ENCODE data around the gene TMEM245. TPM values are rescaled to one million over a fixed set of nuclear protein-coding genes. Genes with fewer than 3 reads are reported as not detected.
"Not testable (repeated sequence)": the region's sequence is repeated elsewhere in the genome, so short reads cannot be mapped to it uniquely, and the experiment has no call there.

Gene TMEM245
- total RNA-seq, 1 donor from 2014 or later: 34.2 TPM

DNA sequence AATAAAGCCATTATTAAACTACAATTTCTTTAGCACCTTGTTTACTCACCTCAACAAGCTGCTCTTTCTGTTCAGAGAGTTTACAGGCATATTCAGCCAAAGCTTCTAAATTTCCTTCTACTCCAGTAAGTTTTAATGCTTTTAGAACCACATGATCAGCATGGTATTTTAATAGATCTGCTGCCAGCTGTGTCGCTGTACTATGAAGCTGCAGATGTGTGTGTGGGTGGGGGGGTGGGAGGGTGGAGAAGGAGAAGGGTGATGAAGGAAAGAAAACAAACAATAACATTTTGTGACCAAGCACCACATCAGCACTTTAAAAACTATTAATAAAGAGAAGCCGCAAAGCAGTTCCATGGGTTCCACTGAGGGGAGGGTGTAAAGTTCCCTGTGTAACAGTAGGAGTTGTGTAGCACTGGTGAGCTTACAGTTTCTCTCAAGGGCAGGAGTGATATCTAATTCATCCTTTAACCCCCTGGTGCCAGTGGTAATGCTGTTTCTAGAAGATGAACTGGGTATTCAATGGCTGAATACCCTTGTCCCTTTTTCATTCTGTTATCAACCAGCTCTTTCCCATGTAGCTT, 147.0 kb downstream of the TMEM245 start:
- TF ChIP-seq, protein P1, sequence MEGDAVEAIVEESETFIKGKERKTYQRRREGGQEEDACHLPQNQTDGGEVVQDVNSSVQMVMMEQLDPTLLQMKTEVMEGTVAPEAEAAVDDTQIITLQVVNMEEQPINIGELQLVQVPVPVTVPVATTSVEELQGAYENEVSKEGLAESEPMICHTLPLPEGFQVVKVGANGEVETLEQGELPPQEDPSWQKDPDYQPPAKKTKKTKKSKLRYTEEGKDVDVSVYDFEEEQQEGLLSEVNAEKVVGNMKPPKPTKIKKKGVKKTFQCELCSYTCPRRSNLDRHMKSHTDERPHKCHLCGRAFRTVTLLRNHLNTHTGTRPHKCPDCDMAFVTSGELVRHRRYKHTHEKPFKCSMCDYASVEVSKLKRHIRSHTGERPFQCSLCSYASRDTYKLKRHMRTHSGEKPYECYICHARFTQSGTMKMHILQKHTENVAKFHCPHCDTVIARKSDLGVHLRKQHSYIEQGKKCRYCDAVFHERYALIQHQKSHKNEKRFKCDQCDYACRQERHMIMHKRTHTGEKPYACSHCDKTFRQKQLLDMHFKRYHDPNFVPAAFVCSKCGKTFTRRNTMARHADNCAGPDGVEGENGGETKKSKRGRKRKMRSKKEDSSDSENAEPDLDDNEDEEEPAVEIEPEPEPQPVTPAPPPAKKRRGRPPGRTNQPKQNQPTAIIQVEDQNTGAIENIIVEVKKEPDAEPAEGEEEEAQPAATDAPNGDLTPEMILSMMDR (IDR thresholded peaks at IDR 0.05; ENCODE audit: insufficient read depth, low read length, severe bottlenecking): no peak

DNA sequence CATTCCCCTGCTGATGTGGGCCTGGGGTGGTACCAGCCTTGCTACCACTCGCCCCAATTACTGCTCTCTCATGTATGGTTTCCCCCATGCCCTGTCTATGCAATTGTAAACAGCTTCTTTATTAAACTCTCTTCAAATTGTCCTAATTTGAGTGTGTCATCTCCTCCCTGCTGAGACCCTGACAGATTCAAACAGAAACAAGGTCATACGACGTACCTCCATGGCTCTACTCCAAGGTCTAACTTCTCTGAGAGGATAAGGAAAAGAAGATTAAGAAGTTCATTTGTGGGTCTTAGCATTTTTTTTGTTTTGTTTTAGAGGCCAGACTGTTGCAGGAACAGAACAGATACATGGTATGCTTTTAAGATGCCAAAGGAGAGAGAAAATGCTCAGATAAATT, 147.6 kb downstream of the TMEM245 start:
- no peak overlapping the region for H3K4me3 ChIP-seq (ENCODE audit: low read depth, low read length)
- FAIRE-seq (no peak), DNase-seq (ENCODE audit: low read depth) (no peak)
- no peaks in the 10 kb centered on the region for H3K36me3 ChIP-seq (ENCODE audit: control insufficient read depth, insufficient read depth, low read length)
- TF ChIP-seq, protein P1 (IDR thresholded peaks at IDR 0.05; ENCODE audit: insufficient read depth, low read length, severe bottlenecking): no peak
- no peaks in the 10 kb centered on the region for H3K27me3 ChIP-seq (ENCODE audit: control insufficient read depth, insufficient read depth, low read length)

More for the DNA sequence above, 147.0 kb downstream of the TMEM245 start:
- no peak for DNase-seq (ENCODE audit: low read depth)
- Histone ChIP-seq H3K36me3 (ENCODE audit: control insufficient read depth, insufficient read depth, low read length) (no peaks in the 10 kb centered on the region), H3K27me3 (ENCODE audit: control insufficient read depth, insufficient read depth, low read length) (no peaks in the 10 kb centered on the region), H3K4me3 (ENCODE audit: low read depth, low read length) (no peak overlapping the region)
- FAIRE-seq: no peak

DNA sequence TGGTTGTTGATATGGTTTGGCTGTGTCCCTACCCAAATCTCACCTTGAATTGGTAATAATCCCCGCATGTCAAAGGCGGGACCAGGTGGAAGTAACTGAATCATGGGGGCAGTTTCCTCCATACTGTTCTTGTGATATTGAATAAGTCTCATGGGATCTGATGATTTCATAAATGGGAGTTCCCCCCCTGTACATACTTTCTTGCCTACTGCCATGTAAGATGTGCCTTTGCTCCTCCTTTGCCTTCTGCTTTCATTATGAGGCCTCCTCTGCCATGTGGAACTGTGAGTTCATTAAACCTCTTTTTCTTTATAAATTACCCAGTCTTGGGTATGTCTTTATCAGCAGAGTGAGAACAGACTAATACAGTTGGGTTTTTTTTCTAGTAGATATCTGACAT, 148.4 kb downstream of the TMEM245 start:
- not testable (repeated sequence) for H3K36me3 ChIP-seq (ENCODE audit: control insufficient read depth, insufficient read depth, low read length); H3K4me3 ChIP-seq (ENCODE audit: low read depth, low read length); FAIRE-seq; H3K27me3 ChIP-seq (ENCODE audit: control insufficient read depth, insufficient read depth, low read length); DNase-seq (ENCODE audit: low read depth)

DNA sequence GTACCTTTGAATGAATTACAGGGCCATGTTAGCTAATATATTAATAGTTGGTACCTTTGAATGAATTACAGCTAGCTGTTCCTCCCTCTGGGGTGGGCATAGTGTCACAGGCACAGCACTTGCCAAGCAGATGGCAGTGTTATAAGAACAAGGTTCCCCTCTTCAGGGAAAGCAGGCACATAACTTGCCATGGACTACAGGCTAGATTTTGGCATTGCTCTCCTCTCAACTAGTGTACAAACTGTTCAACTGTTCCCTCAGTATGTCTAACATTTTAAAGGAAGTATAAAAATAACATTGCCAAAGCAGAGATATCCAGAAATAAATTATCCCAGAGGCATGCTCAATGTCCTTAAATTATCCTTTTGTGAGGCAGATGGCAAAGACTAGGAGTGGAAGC, 151.8 kb downstream of the TMEM245 start:
- TF ChIP-seq, protein P1 (IDR thresholded peaks at IDR 0.05; ENCODE audit: insufficient read depth, low read length, severe bottlenecking): no peak
- Histone ChIP-seq H3K4me3 (ENCODE audit: low read depth, low read length) (no peak overlapping the region), H3K36me3 (ENCODE audit: control insufficient read depth, insufficient read depth, low read length) (no peaks in the 10 kb centered on the region), H3K27me3 (ENCODE audit: control insufficient read depth, insufficient read depth, low read length) (no peaks in the 10 kb centered on the region)
- no peak for DNase-seq (ENCODE audit: low read depth)
- FAIRE-seq: no peak

Other genes starting within 250 kb of the TMEM245 start
- 36.2 and 37.9 TPM in 2 replicates for gene ELP1, start 185.8 kb downstream of the TMEM245 start, total RNA-seq
- gene ABITRAM, start 185.5 kb downstream of the TMEM245 start, total RNA-seq: 8.1 and 8.2 TPM in 2 replicates
- gene CTNNAL1, start 106.4 kb downstream of the TMEM245 start, total RNA-seq: 15.9 and 63.4 TPM in 2 replicates
- under 0.01 TPM in 1 of 2 replicates, not detected in the other for gene FRRS1L, start 47.3 kb upstream of the TMEM245 start, total RNA-seq
- 30.3 and 47.7 TPM in 2 replicates for gene EPB41L4B, start 201.1 kb upstream of the TMEM245 start, total RNA-seq